Osteoblast (primary cell): ENCODE measurements around the gene TTC27. TPM values are rescaled to one million over a fixed set of nuclear protein-coding genes. Genes with fewer than 3 reads are reported as not detected.
"Not testable (repeated sequence)": the region's sequence is repeated elsewhere in the genome, so short reads cannot be mapped to it uniquely, and the experiment has no call there.

Experiments used
- DNase-seq: peaks from one replicate; pipeline ENCODE4 v3.0.0; 2011; ENCODE audit warnings: low spot score, mixed read lengths; ENCODE audit not compliant: insufficient read length; ENCODE audit errors: missing footprints
- H2AFZ ChIP-seq: 2 replicates; pipeline ENCODE4 v1.6.0; 2011; ENCODE audit warnings: mild to moderate bottlenecking, low read length
- H3K27ac ChIP-seq: 2 replicates; pipeline ENCODE4 v1.5.1; 2011; ENCODE audit warnings: mild to moderate bottlenecking, low read depth, low read length, moderate library complexity
- H3K27me3 ChIP-seq: 2 replicates; pipeline ENCODE4 v1.6.0; 2012; ENCODE audit warnings: mild to moderate bottlenecking, control low read depth, inconsistent platforms, low read length, moderate library complexity; ENCODE audit not compliant: insufficient read depth
- H3K36me3 ChIP-seq: 2 replicates; pipeline ENCODE4 v1.5.1; 2011; ENCODE audit warnings: mild to moderate bottlenecking, low read length, control low read depth, moderate library complexity; ENCODE audit not compliant: insufficient read depth
- H3K4me1 ChIP-seq: 2 replicates; pipeline ENCODE4 v1.5.1; 2011; ENCODE audit warnings: mild to moderate bottlenecking, low read length, control low read depth, moderate library complexity; ENCODE audit not compliant: insufficient read depth
- H3K4me2 ChIP-seq: 2 replicates; pipeline ENCODE4 v1.6.0; 2011; ENCODE audit warnings: mild to moderate bottlenecking, low read length; ENCODE audit not compliant: insufficient read depth
- H3K4me3 ChIP-seq: fragments of 200-600 bp; sonication (generic); 3 replicates; pipeline ENCODE4 v1.5.1; 2012; ENCODE audit warnings: mild to moderate bottlenecking, low read length, inconsistent platforms; ENCODE audit not compliant: insufficient read depth
- H3K79me2 ChIP-seq: 2 replicates; pipeline ENCODE4 v1.6.0; 2012; ENCODE audit warnings: mild to moderate bottlenecking, low read length, control low read depth, inconsistent platforms; ENCODE audit not compliant: insufficient read depth
- H3K9me3 ChIP-seq: 2 replicates; pipeline ENCODE4 v1.5.1; 2011; ENCODE audit warnings: low read depth, low read length, control low read depth
- H4K20me1 ChIP-seq: 2 replicates; pipeline ENCODE4 v1.6.0; 2012; ENCODE audit warnings: mild to moderate bottlenecking, low read length, control low read depth; ENCODE audit not compliant: insufficient read depth
- total RNA-seq: library from RNA; depleted of rRNA; stranded (reverse); fragments of >200 nt; gene quantifications from 2 replicates; pipeline ENCODE4 v1.2.3, GENCODE V29; 2012
- TF ChIP-seq, protein P1 (sequence below): IDR thresholded peaks from 2 replicates; pipeline ENCODE4 v1.5.1; 2011; ENCODE audit warnings: mild to moderate bottlenecking, low read depth, low read length, moderate library complexity; ENCODE audit errors: extremely low read depth

The TTC27 gene
- total RNA-seq, 1 donor = 25.3 TPM

DNA sequence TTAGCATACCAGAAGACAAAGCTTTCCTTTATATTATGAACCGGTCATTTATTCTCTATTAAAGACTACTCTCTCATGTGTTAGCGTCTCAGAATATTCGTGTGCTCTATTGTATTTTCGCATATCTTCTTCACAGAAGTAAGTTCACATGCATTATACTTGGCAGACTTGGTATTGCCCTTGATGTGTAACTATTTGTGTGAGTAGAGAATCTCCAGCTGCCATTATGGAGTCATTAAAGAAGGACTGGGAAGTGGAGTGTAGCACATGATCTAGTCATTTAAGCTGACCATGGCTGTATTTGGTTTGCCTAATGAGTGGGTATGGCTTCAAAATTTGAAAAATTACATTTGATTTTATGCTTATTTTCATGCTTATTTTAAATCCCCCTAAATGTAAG, 92.9 kb downstream of the TTC27 start:
- Histone ChIP-seq H3K4me1 (peaks cover 16% of the 10 kb centered on the region), H3K36me3 (no peaks in the 10 kb centered on the region), H3K27me3 (no peaks in the 10 kb centered on the region), H3K4me3 (no peak overlapping the region), H3K4me2 (no peak overlapping the region), H3K27ac (no peak overlapping the region), H2AFZ (no peak overlapping the region), H4K20me1 (no peaks in the 10 kb centered on the region), H3K9me3 (no peaks in the 10 kb centered on the region), H3K79me2 (no peaks in the 10 kb centered on the region)
- TF ChIP-seq, protein P1, sequence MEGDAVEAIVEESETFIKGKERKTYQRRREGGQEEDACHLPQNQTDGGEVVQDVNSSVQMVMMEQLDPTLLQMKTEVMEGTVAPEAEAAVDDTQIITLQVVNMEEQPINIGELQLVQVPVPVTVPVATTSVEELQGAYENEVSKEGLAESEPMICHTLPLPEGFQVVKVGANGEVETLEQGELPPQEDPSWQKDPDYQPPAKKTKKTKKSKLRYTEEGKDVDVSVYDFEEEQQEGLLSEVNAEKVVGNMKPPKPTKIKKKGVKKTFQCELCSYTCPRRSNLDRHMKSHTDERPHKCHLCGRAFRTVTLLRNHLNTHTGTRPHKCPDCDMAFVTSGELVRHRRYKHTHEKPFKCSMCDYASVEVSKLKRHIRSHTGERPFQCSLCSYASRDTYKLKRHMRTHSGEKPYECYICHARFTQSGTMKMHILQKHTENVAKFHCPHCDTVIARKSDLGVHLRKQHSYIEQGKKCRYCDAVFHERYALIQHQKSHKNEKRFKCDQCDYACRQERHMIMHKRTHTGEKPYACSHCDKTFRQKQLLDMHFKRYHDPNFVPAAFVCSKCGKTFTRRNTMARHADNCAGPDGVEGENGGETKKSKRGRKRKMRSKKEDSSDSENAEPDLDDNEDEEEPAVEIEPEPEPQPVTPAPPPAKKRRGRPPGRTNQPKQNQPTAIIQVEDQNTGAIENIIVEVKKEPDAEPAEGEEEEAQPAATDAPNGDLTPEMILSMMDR = no peak
- no peak for DNase-seq

DNA sequence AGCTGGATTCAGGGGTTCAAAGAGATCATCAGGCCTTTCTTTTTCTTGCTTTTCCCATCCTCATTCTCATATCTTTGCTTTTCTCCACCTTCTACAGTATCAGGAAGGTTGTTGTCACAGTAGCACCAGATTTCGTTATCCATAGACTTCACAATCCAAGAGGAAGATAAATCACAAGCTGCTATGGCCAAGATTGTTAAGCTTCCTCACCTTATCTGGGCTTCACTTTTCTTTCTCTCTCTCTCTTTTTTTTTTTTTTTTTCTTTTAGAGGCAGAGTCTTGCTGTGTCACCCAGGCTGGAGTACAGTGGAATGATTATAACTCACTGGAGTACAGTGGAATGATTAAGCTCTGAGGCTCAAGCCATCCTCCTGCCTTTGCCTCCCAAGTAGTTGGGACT, 93.5 kb downstream of the TTC27 start:
- TF ChIP-seq, protein P1 = no peak
- Histone ChIP-seq H3K79me2 (no peaks in the 10 kb centered on the region), H3K4me1 (peaks cover 14% of the 10 kb centered on the region), H4K20me1 (no peaks in the 10 kb centered on the region), H3K27me3 (no peaks in the 10 kb centered on the region), H2AFZ (no peak overlapping the region), H3K9me3 (no peaks in the 10 kb centered on the region), H3K27ac (no peak overlapping the region), H3K36me3 (no peaks in the 10 kb centered on the region), H3K4me3 (no peak overlapping the region), H3K4me2 (no peak overlapping the region)
- DNase-seq = no peak

DNA sequence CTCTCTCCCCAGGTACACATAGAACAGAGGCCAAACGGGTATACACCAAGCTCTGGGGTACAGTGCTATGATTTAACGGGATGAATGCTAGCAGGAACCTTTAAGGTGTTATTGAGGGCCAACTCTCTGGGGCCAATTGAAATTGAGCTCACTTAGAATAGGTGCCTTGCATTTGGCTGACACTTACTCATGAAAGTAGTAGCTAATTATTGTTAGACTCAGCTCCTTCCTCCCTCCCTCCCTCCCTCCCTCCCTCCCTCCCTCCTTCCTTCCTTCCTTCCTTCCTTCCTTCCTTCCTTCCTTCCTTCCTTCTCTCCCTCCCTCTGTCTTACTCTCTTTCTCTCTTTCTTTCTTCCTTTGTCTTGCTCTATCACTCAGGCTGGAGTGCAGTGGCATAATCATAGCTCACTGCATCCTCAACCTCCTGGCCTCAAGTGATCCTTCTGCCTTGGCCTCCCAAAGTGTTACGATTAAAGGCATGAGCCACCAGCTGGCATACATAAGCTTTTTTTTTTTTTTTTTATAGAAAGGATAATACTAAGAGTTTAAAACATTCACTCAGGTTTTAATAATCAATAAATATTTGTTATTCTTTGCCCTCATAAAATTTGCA, 95.7 kb downstream of the TTC27 start:
- H4K20me1 ChIP-seq = no peaks in the 10 kb centered on the region
- no peak overlapping the region for H3K4me2 ChIP-seq
- H3K9me3 ChIP-seq = no peaks in the 10 kb centered on the region
- H3K27me3 ChIP-seq = no peaks in the 10 kb centered on the region
- no peak overlapping the region for H3K27ac ChIP-seq
- H2AFZ ChIP-seq = no peak overlapping the region
- TF ChIP-seq, protein P1 = no peak
- no peak overlapping the region for H3K4me3 ChIP-seq
- H3K79me2 ChIP-seq = no peaks in the 10 kb centered on the region
- peaks cover 14% of the 10 kb centered on the region for H3K4me1 ChIP-seq
- no peaks in the 10 kb centered on the region for H3K36me3 ChIP-seq
- no peak for DNase-seq

DNA sequence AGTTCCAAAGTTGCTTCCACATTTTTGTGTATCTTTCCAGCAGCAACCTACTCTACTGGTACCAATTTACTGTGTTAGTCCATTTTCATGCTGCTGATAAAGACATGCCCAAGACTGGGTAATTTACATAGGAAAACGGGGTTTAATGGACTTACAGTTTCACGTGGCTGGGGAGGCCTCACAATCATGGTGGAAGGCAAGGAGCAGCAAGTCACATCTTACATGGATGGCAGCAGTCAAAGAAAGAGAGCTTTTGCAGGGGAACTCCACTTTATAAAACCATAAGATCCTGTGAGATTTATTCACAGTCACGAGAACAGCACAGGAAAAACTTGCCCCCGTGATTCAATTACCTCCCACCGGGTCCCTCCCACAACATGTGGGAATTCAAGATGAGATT, 98.8 kb downstream of the TTC27 start:
- not testable (repeated sequence) for H2AFZ ChIP-seq, H3K9me3 ChIP-seq, H4K20me1 ChIP-seq, H3K4me1 ChIP-seq, DNase-seq, H3K27me3 ChIP-seq, H3K27ac ChIP-seq, H3K4me3 ChIP-seq, H3K4me2 ChIP-seq, H3K79me2 ChIP-seq, H3K36me3 ChIP-seq
